NCI-H345 treated with DMSO at 0.1 percent for 48 hours (cell line): ENCODE results near the gene JMJD8.

Source experiments
- DNase-seq: peaks from one replicate; lab custom pipeline; 2025; ENCODE audit not compliant: unreplicated experiment; lab: John Stamatoyannopoulos, UW

Gene JMJD8

GRCh38 chr16:677316-678190, 6.6 kb downstream of the JMJD8 start:
- DNase-seq, result peak; percentile 61

GRCh38 chr16:676913-677312, 7.2 kb downstream of the JMJD8 start:
- peak; percentile 84 for DNase-seq

- DNase-seq, result no peak
Observed at GRCh38 chr16:676565-676902, 7.6 kb downstream of the JMJD8 start.

GRCh38 chr16:675884-676564, 8.1 kb downstream of the JMJD8 start:
- no peak for DNase-seq

GRCh38 chr16:674968-675883, 8.9 kb downstream of the JMJD8 start, which contains the start of gene RHBDL1:
Gene RHBDL1 (plus strand): TSS chr16:675671. CDS start chr16:675791, 120 bp downstream.
- no peak for DNase-seq

- no peak for DNase-seq
Observed at GRCh38 chr16:674214-674881, 9.8 kb downstream of the JMJD8 start.

GRCh38 chr16:673399-673991, 10.6 kb downstream of the JMJD8 start:
- no peak for DNase-seq

GRCh38 chr16:672851-673250, 11.3 kb downstream of the JMJD8 start:
- DNase-seq, result no peak

- DNase-seq, result no peak
Observed at GRCh38 chr16:672371-672770, 11.8 kb downstream of the JMJD8 start.

- no peak for DNase-seq
Observed at GRCh38 chr16:671353-672131, 12.6 kb downstream of the JMJD8 start.

- no peak for DNase-seq
Observed at GRCh38 chr16:670485-671352, 13.4 kb downstream of the JMJD8 start.

GRCh38 chr16:669666-670065, 14.5 kb downstream of the JMJD8 start:
- DNase-seq, result no peak

GRCh38 chr16:668519-669171, 15.5 kb downstream of the JMJD8 start:
- no peak for DNase-seq

- DNase-seq, result peak; percentile 66
Observed at GRCh38 chr16:667780-668518, 16.2 kb downstream of the JMJD8 start, which contains the start of gene RHOT2. Gene RHOT2 (plus strand): TSS chr16:668132. CDS start chr16:668200, 68 bp downstream.

- DNase-seq, result no peak
Observed at GRCh38 chr16:667113-667779, 16.9 kb downstream of the JMJD8 start.

GRCh38 chr16:666572-666971, 17.6 kb downstream of the JMJD8 start:
- DNase-seq, result no peak

GRCh38 chr16:662597-662996, 21.5 kb downstream of the JMJD8 start:
- DNase-seq, result no peak
